Measurements from ENCODE around the gene TEF.
A peak's percentile ranks its signal among the peaks of the same experiment; 100 is the strongest.

The TEF gene

DNA sequence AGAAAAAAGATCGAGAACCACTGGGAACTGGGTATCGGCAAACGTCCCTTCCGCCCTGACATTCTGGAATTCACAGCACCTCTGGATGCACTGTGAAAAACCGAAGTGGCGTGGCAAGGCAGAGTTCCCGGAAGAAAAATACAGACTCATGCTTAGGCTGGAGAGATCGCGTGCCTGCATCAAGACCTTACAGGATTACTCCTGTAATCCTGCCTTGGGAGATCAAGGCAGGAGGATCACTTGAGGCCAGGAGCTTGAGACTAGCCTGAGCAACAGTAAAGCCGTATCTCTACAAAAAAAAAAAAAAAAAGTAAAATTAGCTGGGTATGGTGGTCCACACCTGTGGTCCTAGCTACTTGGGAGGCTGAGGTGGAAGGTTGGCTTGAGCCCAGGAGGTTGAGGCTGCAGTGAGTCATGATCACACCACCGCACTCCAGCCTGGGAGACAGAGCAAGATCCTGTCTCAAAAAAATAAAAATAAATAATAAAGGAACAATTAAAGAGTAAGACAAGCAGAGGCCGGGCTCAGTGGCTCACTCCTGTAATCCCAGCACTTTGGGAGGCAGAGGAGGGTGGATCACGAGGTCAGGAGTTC is 19.9 kb upstream of the TEF start:
- no peak overlapping the region for H2AK5ac ChIP-seq (ENCODE audit: low read depth, low read length)
- H3K18ac ChIP-seq (ENCODE audit: low read length), result peak overlapping the region; percentile 54
- no CpG with 5 or more reads among the region's 13 CpGs for WGBS, 2 donors (ENCODE audit: extremely low coverage in 2 of 2, insufficient read length in 2 of 2, insufficient replicate concordance in 1 of 2)
- peaks cover 6 to 21% of the 10 kb centered on the region in 2 donors for H3K4me1 ChIP-seq (ENCODE audit: control insufficient read depth in 2 of 2, insufficient read depth in 1 of 2, low read depth in 1 of 2, low read length in 2 of 2)
- H2AFZ ChIP-seq (ENCODE audit: low read length), result no peak overlapping the region
- no peak overlapping the region for H3K4me2 ChIP-seq (ENCODE audit: insufficient read depth, low read length, poor library complexity, severe bottlenecking)
- no peak overlapping the region for H2BK5ac ChIP-seq (ENCODE audit: low read length)
- H2BK120ac ChIP-seq (ENCODE audit: low read depth, low read length), result no peak overlapping the region
- H4K91ac ChIP-seq (ENCODE audit: low read depth, low read length, poor library complexity), result no peak overlapping the region
- H3K4me3 ChIP-seq (ENCODE audit: low read length in 2 of 2), result no peak overlapping the region
- H3K27ac ChIP-seq (replicated peaks; ENCODE audit: low read length), result no peak overlapping the region
- H3K36me3 ChIP-seq (replicated peaks in 1 of 2; ENCODE audit: control insufficient read depth in 2 of 2, insufficient read depth in 2 of 2, low read length in 2 of 2), result peaks cover 9 to 30% of the 10 kb centered on the region in 2 donors
- no peak overlapping the region for H2BK15ac ChIP-seq (ENCODE audit: low read length)
- H2BK12ac ChIP-seq (ENCODE audit: low read length), result no peak overlapping the region
- H3K9me3 ChIP-seq (replicated peaks in 1 of 2; ENCODE audit: control insufficient read depth in 2 of 2, insufficient read depth in 1 of 2, low read depth in 1 of 2, low read length in 2 of 2), result no peaks in the 10 kb centered on the region
- peaks cover 0 to 3% (median 0%) of the 10 kb centered on the region in 3 experiments for H3K27me3 ChIP-seq (ENCODE audit: control insufficient read depth in 3 of 3, insufficient read depth in 3 of 3, low read depth in 1 of 3, low read length in 3 of 3)
- DNase-seq (ENCODE audit: low spot score), result no peak
- peak overlapping the region; percentile 66 for H3K14ac ChIP-seq (ENCODE audit: low read length)
- no peak overlapping the region for H3K4ac ChIP-seq (ENCODE audit: low read length)
- no peak overlapping the region for H4K8ac ChIP-seq (ENCODE audit: low read depth, low read length)
- H3K9ac ChIP-seq (ENCODE audit: low read depth, low read length, poor library complexity), result no peak overlapping the region
- no peak overlapping the region for H3K23ac ChIP-seq (ENCODE audit: low read depth, low read length, poor library complexity)
- H3K79me1 ChIP-seq (ENCODE audit: low read depth, low read length), result peaks cover 5% of the 10 kb centered on the region

DNA sequence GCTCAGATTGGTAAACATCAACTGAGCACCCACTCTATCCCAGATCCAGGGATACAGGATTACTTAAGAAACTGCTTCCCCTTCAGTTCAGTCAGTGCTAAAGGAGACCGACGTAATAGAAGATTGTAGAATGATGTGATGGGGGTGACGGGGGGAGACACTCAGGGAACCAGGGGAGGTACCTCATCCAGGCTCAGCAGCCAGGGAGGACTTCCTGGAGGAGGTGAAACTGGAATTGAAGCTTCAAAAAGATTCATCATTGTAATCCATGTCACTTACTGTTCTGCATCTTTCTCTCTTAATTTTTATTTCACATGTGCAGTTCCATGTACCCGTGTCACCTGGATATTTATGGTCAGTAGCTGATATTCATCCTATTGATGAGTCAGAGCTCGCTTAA is 19.1 kb upstream of the TEF start:
- WGBS, 2 donors (ENCODE audit: extremely low coverage in 2 of 2, insufficient read length in 2 of 2, insufficient replicate concordance in 1 of 2), result no CpG with 5 or more reads among the region's 5 CpGs
- H3K4me1 ChIP-seq (ENCODE audit: control insufficient read depth in 2 of 2, insufficient read depth in 1 of 2, low read depth in 1 of 2, low read length in 2 of 2), result peaks cover 14 to 28% of the 10 kb centered on the region in 2 donors

DNA sequence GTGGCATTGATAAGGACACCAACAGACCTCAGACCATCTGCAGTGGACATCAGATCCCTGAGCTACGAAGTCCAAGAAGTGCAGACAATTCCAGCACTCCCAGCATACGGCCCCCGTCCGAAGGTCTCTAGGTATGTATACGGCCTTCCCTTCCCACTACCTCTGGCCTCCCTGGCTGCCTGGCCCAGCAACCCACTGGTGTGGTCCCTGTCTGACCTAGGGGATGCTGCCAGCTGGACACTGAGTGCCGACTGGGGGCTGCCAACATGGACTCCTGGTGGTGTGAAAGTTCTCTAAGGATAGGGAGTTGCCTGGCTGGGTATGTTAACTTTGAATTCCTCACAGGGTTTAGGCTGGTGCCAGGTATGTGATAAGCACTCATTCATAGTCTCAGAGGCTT is 17.5 kb upstream of the TEF start:
- no peak overlapping the region for H2AFZ ChIP-seq (ENCODE audit: low read length)
- H3K23ac ChIP-seq (ENCODE audit: low read depth, low read length, poor library complexity), result no peak overlapping the region
- H2BK120ac ChIP-seq (ENCODE audit: low read depth, low read length), result peak overlapping the region; percentile 21
- no peak overlapping the region for H2BK15ac ChIP-seq (ENCODE audit: low read length)
- H3K4me3 ChIP-seq (ENCODE audit: low read length in 2 of 2), result no peak overlapping the region
- H3K27ac ChIP-seq (replicated peaks; ENCODE audit: low read length), result no peak overlapping the region
- no peak overlapping the region for H2AK5ac ChIP-seq (ENCODE audit: low read depth, low read length)
- no peak overlapping the region for H3K9ac ChIP-seq (ENCODE audit: low read depth, low read length, poor library complexity)
- no peak for DNase-seq (ENCODE audit: low spot score)
- H3K4me1 ChIP-seq (ENCODE audit: control insufficient read depth in 2 of 2, insufficient read depth in 1 of 2, low read depth in 1 of 2, low read length in 2 of 2), result peaks cover 16 to 31% of the 10 kb centered on the region in 2 donors
- H3K4ac ChIP-seq (ENCODE audit: low read length), result no peak overlapping the region
- no peak overlapping the region for H4K91ac ChIP-seq (ENCODE audit: low read depth, low read length, poor library complexity)
- H3K4me2 ChIP-seq (ENCODE audit: insufficient read depth, low read length, poor library complexity, severe bottlenecking), result no peak overlapping the region
- no peaks in the 10 kb centered on the region for H3K9me3 ChIP-seq (replicated peaks in 1 of 2; ENCODE audit: control insufficient read depth in 2 of 2, insufficient read depth in 1 of 2, low read depth in 1 of 2, low read length in 2 of 2)
- no CpG with 5 or more reads among the region's 6 CpGs for WGBS, 2 donors (ENCODE audit: extremely low coverage in 2 of 2, insufficient read length in 2 of 2, insufficient replicate concordance in 1 of 2)
- H2BK12ac ChIP-seq (ENCODE audit: low read length), result peak overlapping the region; percentile 75
- H3K79me1 ChIP-seq (ENCODE audit: low read depth, low read length), result peaks cover 3% of the 10 kb centered on the region
- peaks cover 3 to 7% of the 10 kb centered on the region in 2 donors for H3K36me3 ChIP-seq (replicated peaks in 1 of 2; ENCODE audit: control insufficient read depth in 2 of 2, insufficient read depth in 2 of 2, low read length in 2 of 2)
- peaks cover 0 to 3% (median 0%) of the 10 kb centered on the region in 3 experiments for H3K27me3 ChIP-seq (ENCODE audit: control insufficient read depth in 3 of 3, insufficient read depth in 3 of 3, low read depth in 1 of 3, low read length in 3 of 3)
- H3K18ac ChIP-seq (ENCODE audit: low read length), result no peak overlapping the region
- H4K8ac ChIP-seq (ENCODE audit: low read depth, low read length), result no peak overlapping the region
- no peak overlapping the region for H3K14ac ChIP-seq (ENCODE audit: low read length)
- no peak overlapping the region for H2BK5ac ChIP-seq (ENCODE audit: low read length)

More for the DNA sequence above, 19.1 kb upstream of the TEF start:
- no peak overlapping the region for H2BK12ac ChIP-seq (ENCODE audit: low read length)
- no peak overlapping the region for H2BK120ac ChIP-seq (ENCODE audit: low read depth, low read length)
- no peak overlapping the region for H3K18ac ChIP-seq (ENCODE audit: low read length)
- no peak overlapping the region for H2AFZ ChIP-seq (ENCODE audit: low read length)
- H3K14ac ChIP-seq (ENCODE audit: low read length), result no peak overlapping the region
- no peak overlapping the region for H3K4ac ChIP-seq (ENCODE audit: low read length)
- H3K79me1 ChIP-seq (ENCODE audit: low read depth, low read length), result peaks cover 5% of the 10 kb centered on the region
- H3K4me2 ChIP-seq (ENCODE audit: insufficient read depth, low read length, poor library complexity, severe bottlenecking), result no peak overlapping the region
- no peak for DNase-seq (ENCODE audit: low spot score)
- peaks cover 4 to 23% of the 10 kb centered on the region in 2 donors for H3K36me3 ChIP-seq (replicated peaks in 1 of 2; ENCODE audit: control insufficient read depth in 2 of 2, insufficient read depth in 2 of 2, low read length in 2 of 2)
- H4K8ac ChIP-seq (ENCODE audit: low read depth, low read length), result no peak overlapping the region
- no peak overlapping the region for H4K91ac ChIP-seq (ENCODE audit: low read depth, low read length, poor library complexity)
- H3K9me3 ChIP-seq (replicated peaks in 1 of 2; ENCODE audit: control insufficient read depth in 2 of 2, insufficient read depth in 1 of 2, low read depth in 1 of 2, low read length in 2 of 2), result no peaks in the 10 kb centered on the region
- H3K4me3 ChIP-seq (ENCODE audit: low read length in 2 of 2), result no peak overlapping the region
- H3K9ac ChIP-seq (ENCODE audit: low read depth, low read length, poor library complexity), result no peak overlapping the region
- no peak overlapping the region for H3K27ac ChIP-seq (replicated peaks; ENCODE audit: low read length)
- no peak overlapping the region for H2AK5ac ChIP-seq (ENCODE audit: low read depth, low read length)
- no peak overlapping the region for H2BK5ac ChIP-seq (ENCODE audit: low read length)
- peaks cover 0 to 3% (median 0%) of the 10 kb centered on the region in 3 experiments for H3K27me3 ChIP-seq (ENCODE audit: control insufficient read depth in 3 of 3, insufficient read depth in 3 of 3, low read depth in 1 of 3, low read length in 3 of 3)
- no peak overlapping the region for H2BK15ac ChIP-seq (ENCODE audit: low read length)
- no peak overlapping the region for H3K23ac ChIP-seq (ENCODE audit: low read depth, low read length, poor library complexity)

DNA sequence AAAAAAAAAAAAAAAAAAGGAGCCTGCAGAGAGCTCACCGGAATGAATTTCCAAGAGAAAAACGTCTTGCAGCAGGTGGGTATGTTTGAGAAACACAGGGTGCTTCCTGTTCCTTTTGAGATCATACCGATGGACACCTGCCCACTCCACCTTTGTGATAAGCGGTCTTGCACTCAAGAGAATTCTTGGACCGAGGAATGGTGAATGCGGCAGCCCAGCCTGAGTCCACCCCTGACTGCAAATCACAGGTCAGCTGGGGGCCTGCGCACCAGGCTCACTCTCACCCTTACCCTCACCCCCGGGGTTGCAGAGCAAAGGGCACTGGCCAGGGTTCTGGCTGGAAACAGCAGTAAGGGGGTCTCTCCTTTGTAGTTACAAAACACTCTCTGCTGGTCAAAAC is 16.8 kb upstream of the TEF start:
- Histone ChIP-seq H3K4ac (ENCODE audit: low read length) (no peak overlapping the region), H2BK5ac (ENCODE audit: low read length) (no peak overlapping the region), H3K23ac (ENCODE audit: low read depth, low read length, poor library complexity) (no peak overlapping the region), H3K27me3 (ENCODE audit: control insufficient read depth in 3 of 3, insufficient read depth in 3 of 3, low read depth in 1 of 3, low read length in 3 of 3) (peaks cover 0 to 3% (median 0%) of the 10 kb centered on the region in 3 experiments), H3K79me1 (ENCODE audit: low read depth, low read length) (peaks cover 3% of the 10 kb centered on the region), H2BK15ac (ENCODE audit: low read length) (no peak overlapping the region), H3K18ac (ENCODE audit: low read length) (no peak overlapping the region), H3K4me3 (ENCODE audit: low read length in 2 of 2) (no peak overlapping the region), H4K8ac (ENCODE audit: low read depth, low read length) (no peak overlapping the region), H3K9ac (ENCODE audit: low read depth, low read length, poor library complexity) (no peak overlapping the region), H3K14ac (ENCODE audit: low read length) (no peak overlapping the region), H3K27ac (replicated peaks; ENCODE audit: low read length) (no peak overlapping the region), H3K4me2 (ENCODE audit: insufficient read depth, low read length, poor library complexity, severe bottlenecking) (no peak overlapping the region), H3K4me1 (ENCODE audit: control insufficient read depth in 2 of 2, insufficient read depth in 1 of 2, low read depth in 1 of 2, low read length in 2 of 2) (peaks cover 15 to 29% of the 10 kb centered on the region in 2 donors), H3K9me3 (replicated peaks in 1 of 2; ENCODE audit: control insufficient read depth in 2 of 2, insufficient read depth in 1 of 2, low read depth in 1 of 2, low read length in 2 of 2) (no peaks in the 10 kb centered on the region), H2AK5ac (ENCODE audit: low read depth, low read length) (no peak overlapping the region), H2BK12ac (ENCODE audit: low read length) (no peak overlapping the region), H4K91ac (ENCODE audit: low read depth, low read length, poor library complexity) (no peak overlapping the region), H2BK120ac (ENCODE audit: low read depth, low read length) (no peak overlapping the region), H3K36me3 (replicated peaks in 1 of 2; ENCODE audit: control insufficient read depth in 2 of 2, insufficient read depth in 2 of 2, low read length in 2 of 2) (peaks cover 3 to 5% of the 10 kb centered on the region in 2 donors), H2AFZ (ENCODE audit: low read length) (no peak overlapping the region)
- no CpG with 5 or more reads among the region's 8 CpGs for WGBS, 2 donors (ENCODE audit: extremely low coverage in 2 of 2, insufficient read length in 2 of 2, insufficient replicate concordance in 1 of 2)
- DNase-seq (ENCODE audit: low spot score), result no peak

Measured in neuronal stem cell (in vitro differentiated cells).